GM21576 (cell line): ENCODE measurements around the gene BHLHA15.
A peak's percentile ranks its signal among the peaks of the same experiment; 100 is the strongest.

Experiments used
- ATAC-seq: cut with Tn5 transposase; IDR thresholded peaks from one replicate; pipeline ENCODE4 v1.9.1; 2021; ENCODE audit warnings: mild to moderate bottlenecking, moderate library complexity; ENCODE audit not compliant: unreplicated experiment

BHLHA15 gene

GRCh38 chr7:98238976-98239375, 27.7 kb downstream of the BHLHA15 start:
- ATAC-seq = no peak

GRCh38 chr7:98240961-98241673, 29.9 kb downstream of the BHLHA15 start:
- ATAC-seq = peak; percentile 50

DNA sequence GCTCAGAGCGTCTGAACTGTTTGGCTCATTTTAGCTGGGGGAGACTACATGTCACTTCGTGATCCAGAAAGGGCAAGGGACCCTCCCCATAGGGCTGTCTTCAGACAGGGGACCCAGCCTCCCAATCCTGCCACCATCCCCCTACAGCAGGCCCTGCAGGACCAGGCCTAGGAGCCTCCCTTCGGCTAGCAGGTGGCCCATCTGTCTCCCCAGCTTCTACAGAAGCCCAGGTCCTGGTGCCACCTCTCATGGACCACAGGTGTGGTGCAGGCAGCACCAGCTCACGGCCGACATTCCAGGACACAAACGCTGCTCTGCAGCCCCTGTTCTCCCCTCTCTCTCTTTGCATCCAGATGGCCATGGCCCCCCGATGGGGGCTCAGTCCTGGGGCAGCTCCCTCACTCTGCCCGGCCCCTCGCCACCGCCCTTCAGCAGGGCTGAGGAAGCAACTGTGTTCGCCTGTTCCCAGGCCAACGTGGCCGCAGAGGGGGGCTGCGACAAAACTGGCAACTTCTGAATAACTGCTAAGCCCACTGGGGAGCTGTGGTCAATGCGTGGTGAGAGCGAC, 30.5 kb downstream of the BHLHA15 start:
- ATAC-seq = peak; percentile 17

- ATAC-seq = no peak
Measured at GRCh38 chr7:98242342-98242741, 31.1 kb downstream of the BHLHA15 start.

GRCh38 chr7:98242934-98243333, 31.7 kb downstream of the BHLHA15 start:
- ATAC-seq = no peak

GRCh38 chr7:98244871-98245270, 33.6 kb downstream of the BHLHA15 start:
- ATAC-seq = no peak

GRCh38 chr7:98248156-98248555, 36.9 kb downstream of the BHLHA15 start:
- no peak for ATAC-seq

- no peak for ATAC-seq
Measured at GRCh38 chr7:98249106-98249505, 37.9 kb downstream of the BHLHA15 start.

DNA sequence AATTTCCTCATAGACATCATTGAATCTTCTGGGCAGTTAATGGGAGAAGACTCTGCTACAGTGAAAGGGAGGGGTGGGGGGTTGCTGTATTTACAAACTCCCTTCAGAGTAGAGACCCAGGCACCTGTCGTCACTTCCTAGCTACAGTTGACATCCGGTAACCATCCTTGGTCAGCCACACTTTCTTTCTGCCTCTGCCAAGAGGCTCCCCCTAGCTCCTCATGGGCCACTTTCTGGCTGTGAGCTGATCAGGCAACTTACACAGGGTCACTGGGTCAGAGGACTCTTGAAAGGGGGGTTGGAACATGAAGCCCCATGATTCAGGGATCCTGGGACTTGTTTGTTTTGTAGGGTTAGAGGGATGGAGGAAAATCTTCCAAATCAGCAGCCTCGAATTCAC, 39.5 kb downstream of the BHLHA15 start:
- ATAC-seq = no peak

GRCh38 chr7:98251231-98251600, 40.0 kb downstream of the BHLHA15 start:
- peak; percentile 35 for ATAC-seq

- ATAC-seq = peak; percentile 95
Measured at GRCh38 chr7:98251601-98252424, 40.6 kb downstream of the BHLHA15 start, which contains the start of gene TECPR1. TECPR1 (minus strand) TSS chr7:98252232; CDS start chr7:98246146, 6,086 bp downstream.

DNA sequence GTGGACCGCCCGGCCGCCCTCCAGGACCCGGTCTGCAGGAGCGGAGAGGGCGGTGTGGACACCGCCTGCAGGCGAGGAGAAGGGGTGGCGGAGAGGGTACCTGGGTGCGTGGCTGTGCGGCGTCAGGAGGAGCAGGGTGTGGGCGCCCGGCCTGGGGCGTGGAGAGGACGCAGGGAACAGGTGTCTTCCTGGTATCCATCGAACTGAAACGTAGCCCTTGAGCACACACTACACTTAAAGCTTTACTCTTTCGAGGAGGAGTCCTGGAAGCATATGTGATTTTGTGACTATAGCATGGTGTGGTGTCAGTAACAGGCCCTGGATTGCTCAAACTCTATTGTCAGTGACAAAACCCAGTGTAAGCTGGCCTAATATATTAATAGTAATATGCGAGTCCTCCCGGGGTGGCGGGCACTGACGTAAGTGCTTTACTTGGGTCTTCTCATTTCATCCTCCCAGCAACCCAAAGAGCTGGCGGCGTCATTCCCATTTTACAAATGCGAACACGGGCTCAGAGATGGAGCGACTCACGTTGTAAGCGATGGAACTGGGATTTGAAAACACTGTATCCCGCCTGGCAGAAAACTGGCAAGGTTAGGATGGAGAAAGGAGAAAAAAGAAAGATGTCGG, 41.3 kb downstream of the BHLHA15 start:
- no peak for ATAC-seq

DNA sequence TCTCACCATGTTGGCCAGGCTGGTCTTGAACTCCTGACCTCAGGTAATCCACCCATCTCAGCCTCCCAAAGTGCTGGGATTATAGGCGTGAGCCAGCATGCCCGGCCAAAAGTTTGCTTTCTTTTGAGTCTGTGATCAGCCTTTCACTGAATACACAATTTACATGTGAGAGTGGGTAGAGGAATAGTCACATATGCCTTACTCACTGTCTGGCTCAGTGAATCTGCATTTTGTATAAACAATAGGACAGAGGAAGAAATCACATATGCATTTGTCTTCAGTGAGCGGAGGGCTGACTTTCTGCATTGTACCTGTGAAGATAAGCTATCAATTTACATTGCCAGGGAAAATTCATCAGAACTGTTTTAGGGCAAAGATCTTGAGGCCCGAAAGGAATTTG, 43.3 kb downstream of the BHLHA15 start:
- ATAC-seq = no peak

GRCh38 chr7:98254951-98255610, 43.8 kb downstream of the BHLHA15 start:
- ATAC-seq = no peak

DNA sequence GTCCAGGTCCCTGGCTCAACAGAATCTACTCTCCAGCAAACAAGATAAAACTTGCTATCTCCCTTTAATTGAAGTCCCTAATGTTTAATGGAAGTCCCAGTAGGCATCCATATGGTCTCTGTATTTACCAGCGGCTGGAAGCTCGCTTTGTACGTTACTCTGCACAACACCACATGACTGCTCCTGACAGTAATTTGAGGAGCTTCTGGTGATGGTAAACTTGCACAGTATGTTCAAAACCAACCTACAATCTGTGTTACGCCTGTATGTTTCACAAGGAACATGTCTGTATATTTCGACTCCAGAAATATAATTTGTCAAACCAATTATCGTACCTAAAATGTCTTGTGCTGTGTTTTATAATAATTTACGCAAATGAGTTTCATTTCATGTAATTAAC, 45.2 kb downstream of the BHLHA15 start:
- ATAC-seq = no peak

- no peak for ATAC-seq
Measured at GRCh38 chr7:98257701-98258100, 46.5 kb downstream of the BHLHA15 start.
